Activated naive CD8-positive, alpha-beta T cell treated with anti-CD3 and anti-CD28 coated beads, Interleukin-2, amount 50 U/mL, for 24 hours (primary cell): ENCODE measurements around the gene ATXN7L3B.
"Not testable (repeated sequence)": the region's sequence is repeated elsewhere in the genome, so short reads cannot be mapped to it uniquely, and the experiment has no call there.

Experiments used
- ATAC-seq: fragments of 150-1000 bp; cut with Tn5 transposase; one replicate; pipeline ENCODE4 v1.10.0; 2021
- DNase-seq: peaks from one replicate; pipeline ENCODE4 v3.0.0; 2021
- H3K27ac Mint-ChIP-seq: one replicate; pipeline ENCODE4 v1.8.0; 2021; ENCODE audit warnings: mild to moderate bottlenecking, mixed read lengths
- H3K27me3 Mint-ChIP-seq: one replicate; pipeline ENCODE4 v1.8.0; 2021; ENCODE audit warnings: mixed read lengths
- H3K36me3 Mint-ChIP-seq: one replicate; pipeline ENCODE4 v1.8.0; 2021; ENCODE audit warnings: low read depth, mixed read lengths
- H3K4me1 Mint-ChIP-seq: one replicate; pipeline ENCODE4 v1.8.0; 2021; ENCODE audit warnings: mixed read lengths
- H3K4me3 Mint-ChIP-seq: one replicate; pipeline ENCODE4 v1.8.0; 2021; ENCODE audit warnings: mild to moderate bottlenecking, moderate library complexity, mixed read lengths
- H3K9me3 Mint-ChIP-seq: one replicate; pipeline ENCODE4 v1.8.0; 2021; ENCODE audit warnings: mixed read lengths

ATXN7L3B gene

GRCh38 chr12:74537707-74538385, at the start of gene ATXN7L3B:
Gene ATXN7L3B (plus strand): TSS chr12:74537835. CDS start chr12:74538113, 278 bp downstream.
- ATAC-seq (peak; percentile 98), DNase-seq (peak; percentile 94)
- Mint-ChIP-seq H3K36me3 (peaks cover 51% of the 10 kb centered on the region), H3K9me3 (no peaks in the 10 kb centered on the region), H3K27me3 (no peaks in the 10 kb centered on the region), H3K27ac (peak within 1 kb of the TSS; percentile 98), H3K4me3 (peak within 1 kb of the TSS; percentile 96), H3K4me1 (peaks cover 52% of the 10 kb centered on the region)

GRCh38 chr12:74488134-74488533, 49.5 kb upstream of the ATXN7L3B start:
- DNase-seq (no peak), ATAC-seq (no peak)
- peaks cover 5% of the 10 kb centered on the region for H3K27me3 Mint-ChIP-seq
- H3K27ac Mint-ChIP-seq, result no peak overlapping the region
- no peaks in the 10 kb centered on the region for H3K9me3 Mint-ChIP-seq
- H3K4me3 Mint-ChIP-seq, result no peak overlapping the region
- H3K4me1 Mint-ChIP-seq, result peaks cover 15% of the 10 kb centered on the region
- H3K36me3 Mint-ChIP-seq, result no peaks in the 10 kb centered on the region

GRCh38 chr12:74489543-74489942, 48.1 kb upstream of the ATXN7L3B start:
- H3K4me1 Mint-ChIP-seq, result peaks cover 15% of the 10 kb centered on the region
- H3K36me3 Mint-ChIP-seq, result no peaks in the 10 kb centered on the region
- H3K27me3 Mint-ChIP-seq, result peaks cover 7% of the 10 kb centered on the region
- DNase-seq (no peak), ATAC-seq (no peak)
- H3K4me3 Mint-ChIP-seq, result no peak overlapping the region
- H3K9me3 Mint-ChIP-seq, result no peaks in the 10 kb centered on the region
- H3K27ac Mint-ChIP-seq, result no peak overlapping the region

- ATAC-seq, result no peak
- peak overlapping the region; percentile 39 for H3K4me3 Mint-ChIP-seq
- no peaks in the 10 kb centered on the region for H3K9me3 Mint-ChIP-seq
- H3K4me1 Mint-ChIP-seq, result peaks cover 15% of the 10 kb centered on the region
- DNase-seq, result no peak
- no peak overlapping the region for H3K27ac Mint-ChIP-seq
- H3K27me3 Mint-ChIP-seq, result peaks cover 7% of the 10 kb centered on the region
- H3K36me3 Mint-ChIP-seq, result no peaks in the 10 kb centered on the region
These were observed 47.1 kb upstream of the ATXN7L3B start for GRCh38 chr12:74490390-74491064.

- H3K4me1 Mint-ChIP-seq, result peaks cover 15% of the 10 kb centered on the region
- no peak overlapping the region for H3K27ac Mint-ChIP-seq
- H3K27me3 Mint-ChIP-seq, result peaks cover 7% of the 10 kb centered on the region
- H3K9me3 Mint-ChIP-seq, result no peaks in the 10 kb centered on the region
- no peak overlapping the region for H3K4me3 Mint-ChIP-seq
- no peak for DNase-seq
- H3K36me3 Mint-ChIP-seq, result no peaks in the 10 kb centered on the region
- ATAC-seq, result no peak
These were observed 46.3 kb upstream of the ATXN7L3B start for GRCh38 chr12:74491374-74491773.

GRCh38 chr12:74499192-74499591, 38.4 kb upstream of the ATXN7L3B start:
- ATAC-seq, result no peak
- H3K27ac Mint-ChIP-seq, result no peak overlapping the region
- H3K9me3 Mint-ChIP-seq, result peaks cover 4% of the 10 kb centered on the region

GRCh38 chr12:74508873-74509657, 28.6 kb upstream of the ATXN7L3B start:
- not testable (repeated sequence) for H3K4me1 Mint-ChIP-seq, H3K4me3 Mint-ChIP-seq, H3K27ac Mint-ChIP-seq, H3K27me3 Mint-ChIP-seq, H3K9me3 Mint-ChIP-seq, ATAC-seq, H3K36me3 Mint-ChIP-seq, DNase-seq

More at GRCh38 chr12:74499192-74499591, 38.4 kb upstream of the ATXN7L3B start:
- no peaks in the 10 kb centered on the region for H3K4me1 Mint-ChIP-seq
- no peaks in the 10 kb centered on the region for H3K36me3 Mint-ChIP-seq
- H3K27me3 Mint-ChIP-seq, result no peaks in the 10 kb centered on the region
- DNase-seq, result no peak
- H3K4me3 Mint-ChIP-seq, result no peak overlapping the region

- no peak overlapping the region for H3K4me3 Mint-ChIP-seq
- no peaks in the 10 kb centered on the region for H3K4me1 Mint-ChIP-seq
- H3K27me3 Mint-ChIP-seq, result peaks cover 6% of the 10 kb centered on the region
- ATAC-seq (no peak), DNase-seq (no peak)
- no peaks in the 10 kb centered on the region for H3K9me3 Mint-ChIP-seq
- no peaks in the 10 kb centered on the region for H3K36me3 Mint-ChIP-seq
- no peak overlapping the region for H3K27ac Mint-ChIP-seq
These were observed 27.7 kb upstream of the ATXN7L3B start for GRCh38 chr12:74509886-74510285.

GRCh38 chr12:74514098-74514872, 23.4 kb upstream of the ATXN7L3B start:
- Mint-ChIP-seq H3K27me3 (peaks cover 8% of the 10 kb centered on the region), H3K9me3 (no peaks in the 10 kb centered on the region), H3K27ac (no peak overlapping the region), H3K4me1 (no peaks in the 10 kb centered on the region), H3K36me3 (no peaks in the 10 kb centered on the region), H3K4me3 (no peak overlapping the region)
- DNase-seq, result no peak
- ATAC-seq, result no peak

- ATAC-seq (no peak), DNase-seq (no peak)
- no peak overlapping the region for H3K4me3 Mint-ChIP-seq
- peaks cover 6% of the 10 kb centered on the region for H3K27me3 Mint-ChIP-seq
- H3K4me1 Mint-ChIP-seq, result no peaks in the 10 kb centered on the region
- no peak overlapping the region for H3K27ac Mint-ChIP-seq
- no peaks in the 10 kb centered on the region for H3K9me3 Mint-ChIP-seq
- H3K36me3 Mint-ChIP-seq, result no peaks in the 10 kb centered on the region
These were observed 21.8 kb upstream of the ATXN7L3B start for GRCh38 chr12:74515849-74516248.

GRCh38 chr12:74526535-74526934, 11.1 kb upstream of the ATXN7L3B start:
- no peak for ATAC-seq
- Mint-ChIP-seq H3K27ac (no peak overlapping the region), H3K27me3 (peaks cover 7% of the 10 kb centered on the region), H3K9me3 (no peaks in the 10 kb centered on the region), H3K4me3 (no peak overlapping the region), H3K4me1 (no peaks in the 10 kb centered on the region), H3K36me3 (no peaks in the 10 kb centered on the region)
- no peak for DNase-seq

- Mint-ChIP-seq H3K36me3 (no peaks in the 10 kb centered on the region), H3K27ac (no peak overlapping the region), H3K4me1 (no peaks in the 10 kb centered on the region), H3K9me3 (no peaks in the 10 kb centered on the region), H3K27me3 (peaks cover 7% of the 10 kb centered on the region), H3K4me3 (no peak overlapping the region)
- ATAC-seq (no peak), DNase-seq (no peak)
These were observed 10.1 kb upstream of the ATXN7L3B start for GRCh38 chr12:74527491-74527890.

GRCh38 chr12:74530676-74531075, 7.0 kb upstream of the ATXN7L3B start:
- DNase-seq, result no peak
- H3K4me1 Mint-ChIP-seq, result peaks cover 2% of the 10 kb centered on the region
- ATAC-seq, result no peak
- no peak overlapping the region for H3K27ac Mint-ChIP-seq
- no peaks in the 10 kb centered on the region for H3K36me3 Mint-ChIP-seq
- H3K4me3 Mint-ChIP-seq, result no peak overlapping the region
- H3K27me3 Mint-ChIP-seq, result peaks cover 4% of the 10 kb centered on the region
- H3K9me3 Mint-ChIP-seq, result no peaks in the 10 kb centered on the region

GRCh38 chr12:74535536-74535935, 2.1 kb upstream of the ATXN7L3B start:
- H3K4me1 Mint-ChIP-seq, result peaks cover 37% of the 10 kb centered on the region
- H3K36me3 Mint-ChIP-seq, result peaks cover 30% of the 10 kb centered on the region
- no peak for DNase-seq
- ATAC-seq, result no peak
- H3K27ac Mint-ChIP-seq, result peak overlapping the region; percentile 54
- no peaks in the 10 kb centered on the region for H3K9me3 Mint-ChIP-seq
- H3K4me3 Mint-ChIP-seq, result peak overlapping the region; percentile 26
- peaks cover 2% of the 10 kb centered on the region for H3K27me3 Mint-ChIP-seq
